ENCODE measurements around the gene WDR91.
"Not testable (repeated sequence)": the region's sequence is repeated elsewhere in the genome, so short reads cannot be mapped to it uniquely, and the experiment has no call there.

The WDR91 gene

GRCh38 chr7:135239263-135239662 is 27.9 kb upstream of the WDR91 start:
- peaks cover 0 to 8% of the 10 kb centered on the region in 2 donors for H3K9me3 Mint-ChIP-seq
- no peak overlapping the region for H3K4me3 Mint-ChIP-seq
- H3K27ac Mint-ChIP-seq, result no peak overlapping the region
- DNase-seq (no peak), ATAC-seq (no peak)
- peaks cover 8% of the 10 kb centered on the region for H3K4me1 Mint-ChIP-seq
- H3K27me3 Mint-ChIP-seq, result peaks cover 15% of the 10 kb centered on the region

GRCh38 chr7:135238112-135238744 is 26.9 kb upstream of the WDR91 start:
- ATAC-seq, result peak; percentile 45
- Mint-ChIP-seq H3K27me3 (peaks cover 15% of the 10 kb centered on the region), H3K4me3 (no peak overlapping the region), H3K4me1 (peaks cover 8% of the 10 kb centered on the region), H3K9me3 (peaks cover 0 to 8% of the 10 kb centered on the region in 2 donors), H3K27ac (no peak overlapping the region)
- DNase-seq, result peak in 1 of 2 donors; percentile 20

- peaks cover 6% of the 10 kb centered on the region for H3K27me3 Mint-ChIP-seq
- peaks cover 8% of the 10 kb centered on the region for H3K4me1 Mint-ChIP-seq
- H3K4me3 Mint-ChIP-seq, result no peak overlapping the region
- DNase-seq (no peak), ATAC-seq (no peak)
- peak overlapping the region in 1 of 2 donors; percentile 55 for H3K27ac Mint-ChIP-seq
- H3K9me3 Mint-ChIP-seq, result peaks cover 0 to 8% of the 10 kb centered on the region in 2 donors
These were observed 25.4 kb upstream of the WDR91 start for GRCh38 chr7:135236727-135237126.

GRCh38 chr7:135235841-135236240 is 24.5 kb upstream of the WDR91 start:
- Mint-ChIP-seq H3K27ac (no peak overlapping the region), H3K27me3 (no peaks in the 10 kb centered on the region)

GRCh38 chr7:135234727-135235126 is 23.4 kb upstream of the WDR91 start:
- no peak overlapping the region for H3K27ac Mint-ChIP-seq
- H3K4me1 Mint-ChIP-seq, result peaks cover 18% of the 10 kb centered on the region
- peaks cover 0 to 8% of the 10 kb centered on the region in 2 donors for H3K9me3 Mint-ChIP-seq
- no peak overlapping the region for H3K4me3 Mint-ChIP-seq
- no peaks in the 10 kb centered on the region for H3K27me3 Mint-ChIP-seq
- DNase-seq, result no peak
- ATAC-seq, result no peak

More at GRCh38 chr7:135235841-135236240, 24.5 kb upstream of the WDR91 start:
- peaks cover 17% of the 10 kb centered on the region for H3K4me1 Mint-ChIP-seq
- no peak for DNase-seq
- H3K4me3 Mint-ChIP-seq, result no peak overlapping the region
- peaks cover 0 to 8% of the 10 kb centered on the region in 2 donors for H3K9me3 Mint-ChIP-seq
- no peak for ATAC-seq

GRCh38 chr7:135234095-135234494 is 22.8 kb upstream of the WDR91 start:
- not testable (repeated sequence) for H3K27ac Mint-ChIP-seq, ATAC-seq, H3K27me3 Mint-ChIP-seq, DNase-seq, H3K4me3 Mint-ChIP-seq
- H3K4me1 Mint-ChIP-seq, result peaks cover 18% of the 10 kb centered on the region
- peaks cover 0 to 10% of the 10 kb centered on the region in 2 donors for H3K9me3 Mint-ChIP-seq

- Mint-ChIP-seq H3K27ac (no peak within 1 kb of the TSS), H3K4me1 (peaks cover 18% of the 10 kb centered on the region), H3K27me3 (no peaks in the 10 kb centered on the region), H3K4me3 (no peak within 1 kb of the TSS), H3K9me3 (peaks cover 0 to 16% of the 10 kb centered on the region in 2 donors)
- ATAC-seq (no peak), DNase-seq (no peak)
These were observed 22.2 kb upstream of the WDR91 start, which contains the start of gene STRA8 for GRCh38 chr7:135233570-135233969. TSS of gene STRA8 (plus strand) at chr7:135233838. CDS start at chr7:135240525, 6,687 bp downstream.

- ATAC-seq (no peak), DNase-seq (no peak)
- Mint-ChIP-seq H3K27ac (no peak overlapping the region), H3K9me3 (peaks cover 0 to 19% of the 10 kb centered on the region in 2 donors), H3K27me3 (no peaks in the 10 kb centered on the region), H3K4me1 (peaks cover 18% of the 10 kb centered on the region), H3K4me3 (no peak overlapping the region)
These were observed 21.4 kb upstream of the WDR91 start for GRCh38 chr7:135232720-135233119.

GRCh38 chr7:135232087-135232486 is 20.8 kb upstream of the WDR91 start:
- no peaks in the 10 kb centered on the region for H3K27me3 Mint-ChIP-seq
- no peak for ATAC-seq
- no peak overlapping the region for H3K4me3 Mint-ChIP-seq
- H3K9me3 Mint-ChIP-seq, result peaks cover 0 to 19% of the 10 kb centered on the region in 2 donors
- peaks cover 18% of the 10 kb centered on the region for H3K4me1 Mint-ChIP-seq
- H3K27ac Mint-ChIP-seq, result no peak overlapping the region
- no peak for DNase-seq

- DNase-seq, result no peak
These were observed 20.4 kb upstream of the WDR91 start for GRCh38 chr7:135231686-135232085.

GRCh38 chr7:135224027-135224426 is 12.7 kb upstream of the WDR91 start:
- Mint-ChIP-seq H3K27me3 (no peaks in the 10 kb centered on the region), H3K4me1 (peaks cover 15% of the 10 kb centered on the region), H3K9me3 (peaks cover 4 to 17% of the 10 kb centered on the region in 2 donors), H3K4me3 (no peak overlapping the region), H3K27ac (no peak overlapping the region)
- ATAC-seq, result no peak
- no peak for DNase-seq

More at GRCh38 chr7:135231686-135232085, 20.4 kb upstream of the WDR91 start:
- peaks cover 0 to 16% of the 10 kb centered on the region in 2 donors for H3K9me3 Mint-ChIP-seq
- no peaks in the 10 kb centered on the region for H3K27me3 Mint-ChIP-seq
- H3K4me3 Mint-ChIP-seq, result no peak overlapping the region
- peaks cover 13% of the 10 kb centered on the region for H3K4me1 Mint-ChIP-seq
- H3K27ac Mint-ChIP-seq, result peak overlapping the region in 1 of 2 donors; percentile 3
- no peak for ATAC-seq

- no peak overlapping the region for H3K4me3 Mint-ChIP-seq
- DNase-seq (no peak), ATAC-seq (no peak)
- peaks cover 4 to 9% of the 10 kb centered on the region in 2 donors for H3K9me3 Mint-ChIP-seq
- no peaks in the 10 kb centered on the region for H3K4me1 Mint-ChIP-seq
- H3K27me3 Mint-ChIP-seq, result no peaks in the 10 kb centered on the region
- H3K27ac Mint-ChIP-seq, result no peak overlapping the region
These were observed 6.6 kb upstream of the WDR91 start for GRCh38 chr7:135217645-135218509.

GRCh38 chr7:135215698-135216097 is 4.4 kb upstream of the WDR91 start:
- DNase-seq, result no peak
- Mint-ChIP-seq H3K27ac (no peak overlapping the region), H3K9me3 (no peaks in the 10 kb centered on the region), H3K4me1 (no peaks in the 10 kb centered on the region), H3K27me3 (no peaks in the 10 kb centered on the region), H3K4me3 (no peak overlapping the region)
- no peak for ATAC-seq

- no peak for ATAC-seq
- Mint-ChIP-seq H3K27me3 (no peaks in the 10 kb centered on the region), H3K4me1 (peaks cover 3% of the 10 kb centered on the region)
These were observed 3.9 kb upstream of the WDR91 start for GRCh38 chr7:135215180-135215579.

GRCh38 chr7:135213831-135214230 is 2.5 kb upstream of the WDR91 start:
- DNase-seq (no peak), ATAC-seq (no peak)
- no peaks in the 10 kb centered on the region for H3K27me3 Mint-ChIP-seq
- peaks cover 15% of the 10 kb centered on the region for H3K4me1 Mint-ChIP-seq
- no peak overlapping the region for H3K27ac Mint-ChIP-seq
- H3K4me3 Mint-ChIP-seq, result no peak overlapping the region
- no peaks in the 10 kb centered on the region for H3K9me3 Mint-ChIP-seq

More at GRCh38 chr7:135215180-135215579, 3.9 kb upstream of the WDR91 start:
- H3K9me3 Mint-ChIP-seq, result no peaks in the 10 kb centered on the region
- H3K4me3 Mint-ChIP-seq, result no peak overlapping the region
- no peak for DNase-seq
- no peak overlapping the region for H3K27ac Mint-ChIP-seq
